Activated naive CD8-positive, alpha-beta T cell treated with anti-CD3 and anti-CD28 coated beads, Interleukin-2, amount 50 U/mL, for 24 hours (primary cell): ENCODE data around the gene TBCD.
A peak's percentile ranks its signal among the peaks of the same experiment; 100 is the strongest.

ENCODE experiments used
- ATAC-seq: fragments of 150-1000 bp; cut with Tn5 transposase; one replicate; pipeline ENCODE4 v1.10.0; 2021
- DNase-seq: peaks from one replicate; pipeline ENCODE4 v3.0.0; 2021
- H3K27ac Mint-ChIP-seq: one replicate; pipeline ENCODE4 v1.8.0; 2021; ENCODE audit warnings: mild to moderate bottlenecking, mixed read lengths
- H3K27me3 Mint-ChIP-seq: one replicate; pipeline ENCODE4 v1.8.0; 2021; ENCODE audit warnings: mixed read lengths
- H3K36me3 Mint-ChIP-seq: one replicate; pipeline ENCODE4 v1.8.0; 2021; ENCODE audit warnings: low read depth, mixed read lengths
- H3K4me1 Mint-ChIP-seq: one replicate; pipeline ENCODE4 v1.8.0; 2021; ENCODE audit warnings: mixed read lengths
- H3K4me3 Mint-ChIP-seq: one replicate; pipeline ENCODE4 v1.8.0; 2021; ENCODE audit warnings: mild to moderate bottlenecking, moderate library complexity, mixed read lengths
- H3K9me3 Mint-ChIP-seq: one replicate; pipeline ENCODE4 v1.8.0; 2021; ENCODE audit warnings: mixed read lengths

TBCD gene

DNA sequence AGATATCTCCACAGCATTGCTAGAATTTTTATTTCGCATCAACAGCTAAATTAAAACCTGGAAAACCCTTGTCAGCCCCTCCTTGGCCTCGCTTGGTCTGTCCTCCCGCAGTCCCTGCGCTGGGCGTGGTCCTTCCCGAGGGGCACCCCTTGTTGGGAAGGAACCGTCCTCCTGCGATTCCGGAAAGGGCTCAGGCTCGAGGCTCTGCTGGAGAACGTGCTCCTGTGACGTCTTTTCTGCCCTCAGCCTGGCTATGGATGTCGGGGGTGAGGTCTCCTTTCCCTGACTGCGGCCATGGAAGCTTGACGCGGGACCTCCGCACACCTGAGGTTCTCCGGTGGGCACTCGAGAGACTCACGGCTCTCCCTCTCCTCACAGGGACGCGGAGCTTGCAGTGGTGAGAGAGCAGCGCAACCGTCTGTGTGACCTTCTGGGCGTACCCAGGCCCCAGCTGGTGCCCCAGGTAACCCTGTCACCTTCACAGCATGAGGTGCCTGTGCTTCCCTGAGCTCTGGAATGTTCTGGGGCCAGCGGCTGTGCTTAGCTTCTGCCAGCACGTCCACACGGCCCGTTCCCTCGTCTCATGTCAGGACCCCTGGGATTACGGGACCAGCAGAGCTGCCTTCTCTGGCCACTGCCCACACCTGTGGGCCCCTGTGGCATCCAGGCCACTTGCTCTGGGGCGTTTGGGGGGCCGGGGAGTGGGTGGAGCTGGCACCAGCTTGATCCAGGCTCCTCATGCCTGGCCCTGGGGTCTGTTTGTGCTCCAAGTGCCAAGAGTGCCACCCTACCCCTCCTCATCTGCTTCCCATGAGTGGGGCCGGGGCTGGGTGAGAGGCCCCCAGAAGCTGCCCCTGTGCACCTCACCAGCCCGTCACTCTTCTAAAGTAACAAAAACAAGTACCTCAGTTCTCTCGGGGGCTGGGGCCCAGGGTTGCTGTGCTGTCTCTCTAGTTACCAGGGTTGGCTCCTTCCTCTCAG lies 189.4 kb downstream of the TBCD start:
- Mint-ChIP-seq H3K27ac (no peak overlapping the region), H3K36me3 (peaks cover 60% of the 10 kb centered on the region), H3K4me3 (no peak overlapping the region), H3K4me1 (no peaks in the 10 kb centered on the region), H3K9me3 (peaks cover 26% of the 10 kb centered on the region), H3K27me3 (no peaks in the 10 kb centered on the region)
- ATAC-seq, result no peak
- DNase-seq, result no peak

- Mint-ChIP-seq H3K36me3 (peaks cover 61% of the 10 kb centered on the region), H3K4me1 (no peaks in the 10 kb centered on the region), H3K27me3 (no peaks in the 10 kb centered on the region), H3K9me3 (peaks cover 30% of the 10 kb centered on the region), H3K4me3 (no peak overlapping the region), H3K27ac (peak overlapping the region; percentile 46)
- DNase-seq (no peak), ATAC-seq (no peak)
Observed at GRCh38 chr17:82942166-82943130, 190.6 kb downstream of the TBCD start.

DNA sequence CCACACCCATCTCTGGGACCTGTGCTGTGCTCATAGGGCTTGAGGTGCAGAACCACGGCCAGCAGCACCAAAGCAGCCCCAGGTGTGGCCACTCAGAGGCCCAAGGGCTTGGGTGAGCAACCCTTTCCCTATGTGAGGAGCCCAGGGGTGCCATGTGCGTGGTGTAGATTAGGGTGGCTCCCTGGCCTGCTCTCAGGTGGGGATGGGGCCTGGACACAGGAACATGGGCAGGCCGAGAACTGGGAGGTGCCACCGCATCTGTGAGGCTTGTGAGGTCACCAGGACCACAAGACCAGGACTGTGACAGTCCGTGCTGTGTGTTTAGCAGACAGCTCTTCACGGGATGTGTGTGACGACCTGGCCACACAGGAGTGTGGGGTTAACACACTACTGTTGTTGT lies 191.5 kb downstream of the TBCD start:
- Mint-ChIP-seq H3K4me1 (no peaks in the 10 kb centered on the region), H3K36me3 (peaks cover 63% of the 10 kb centered on the region), H3K9me3 (peaks cover 30% of the 10 kb centered on the region), H3K4me3 (no peak overlapping the region), H3K27ac (no peak overlapping the region), H3K27me3 (no peaks in the 10 kb centered on the region)
- DNase-seq (no peak), ATAC-seq (no peak)

GRCh38 chr17:82943751-82944150 lies 191.9 kb downstream of the TBCD start:
- DNase-seq, result no peak
- H3K4me1 Mint-ChIP-seq, result no peaks in the 10 kb centered on the region
- H3K27me3 Mint-ChIP-seq, result no peaks in the 10 kb centered on the region
- H3K9me3 Mint-ChIP-seq, result peaks cover 30% of the 10 kb centered on the region
- ATAC-seq, result no peak
- H3K36me3 Mint-ChIP-seq, result peaks cover 64% of the 10 kb centered on the region
- H3K27ac Mint-ChIP-seq, result no peak overlapping the region
- H3K4me3 Mint-ChIP-seq, result no peak overlapping the region

DNA sequence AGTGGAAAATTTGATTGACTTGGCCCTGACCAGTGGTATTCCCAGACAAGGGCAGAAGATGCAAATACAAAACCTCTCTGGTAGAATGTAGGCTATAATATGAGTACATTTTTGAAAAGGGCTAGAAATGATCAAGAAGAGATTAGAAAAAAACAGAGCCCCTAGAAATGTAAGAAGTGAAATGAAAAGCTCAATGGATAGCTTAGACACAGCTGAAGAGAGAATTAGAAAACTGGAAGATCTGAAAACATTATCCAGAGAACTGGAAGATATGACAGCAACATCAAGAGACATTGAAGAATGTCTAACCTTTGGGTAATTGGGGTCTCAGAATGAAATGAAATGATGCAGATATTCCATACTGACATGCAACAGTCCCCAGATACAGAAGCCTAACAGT lies 193.1 kb downstream of the TBCD start:
- Mint-ChIP-seq H3K4me1 (no peaks in the 10 kb centered on the region), H3K9me3 (peaks cover 30% of the 10 kb centered on the region), H3K27ac (peak overlapping the region; percentile 37), H3K36me3 (peaks cover 65% of the 10 kb centered on the region), H3K4me3 (no peak overlapping the region), H3K27me3 (no peaks in the 10 kb centered on the region)
- ATAC-seq, result no peak
- DNase-seq, result no peak

GRCh38 chr17:82946081-82946480 lies 194.2 kb downstream of the TBCD start:
- H3K36me3 Mint-ChIP-seq, result peaks cover 71% of the 10 kb centered on the region
- H3K4me3 Mint-ChIP-seq, result no peak overlapping the region
- ATAC-seq (no peak), DNase-seq (no peak)
- no peaks in the 10 kb centered on the region for H3K27me3 Mint-ChIP-seq
- H3K4me1 Mint-ChIP-seq, result no peaks in the 10 kb centered on the region
- H3K9me3 Mint-ChIP-seq, result peaks cover 30% of the 10 kb centered on the region
- no peak overlapping the region for H3K27ac Mint-ChIP-seq

GRCh38 chr17:82947051-82947991 lies 195.5 kb downstream of the TBCD start:
- Mint-ChIP-seq H3K27ac (peak overlapping the region; percentile 1), H3K36me3 (peaks cover 66% of the 10 kb centered on the region)

GRCh38 chr17:82948081-82948511 lies 196.2 kb downstream of the TBCD start:
- Mint-ChIP-seq H3K27me3 (no peaks in the 10 kb centered on the region), H3K4me1 (no peaks in the 10 kb centered on the region), H3K9me3 (peaks cover 30% of the 10 kb centered on the region), H3K36me3 (peaks cover 64% of the 10 kb centered on the region), H3K4me3 (no peak overlapping the region), H3K27ac (peak overlapping the region; percentile 1)
- DNase-seq, result no peak
- ATAC-seq, result peak; percentile 20

More at GRCh38 chr17:82947051-82947991, 195.5 kb downstream of the TBCD start:
- Mint-ChIP-seq H3K27me3 (no peaks in the 10 kb centered on the region), H3K4me1 (no peaks in the 10 kb centered on the region), H3K4me3 (no peak overlapping the region), H3K9me3 (peaks cover 30% of the 10 kb centered on the region)
- DNase-seq, result no peak
- no peak for ATAC-seq

GRCh38 chr17:82948957-82949356 lies 197.1 kb downstream of the TBCD start:
- no peaks in the 10 kb centered on the region for H3K27me3 Mint-ChIP-seq
- H3K4me3 Mint-ChIP-seq, result no peak overlapping the region
- H3K4me1 Mint-ChIP-seq, result no peaks in the 10 kb centered on the region
- peaks cover 63% of the 10 kb centered on the region for H3K36me3 Mint-ChIP-seq
- H3K9me3 Mint-ChIP-seq, result peaks cover 29% of the 10 kb centered on the region
- ATAC-seq (no peak), DNase-seq (no peak)
- H3K27ac Mint-ChIP-seq, result no peak overlapping the region

DNA sequence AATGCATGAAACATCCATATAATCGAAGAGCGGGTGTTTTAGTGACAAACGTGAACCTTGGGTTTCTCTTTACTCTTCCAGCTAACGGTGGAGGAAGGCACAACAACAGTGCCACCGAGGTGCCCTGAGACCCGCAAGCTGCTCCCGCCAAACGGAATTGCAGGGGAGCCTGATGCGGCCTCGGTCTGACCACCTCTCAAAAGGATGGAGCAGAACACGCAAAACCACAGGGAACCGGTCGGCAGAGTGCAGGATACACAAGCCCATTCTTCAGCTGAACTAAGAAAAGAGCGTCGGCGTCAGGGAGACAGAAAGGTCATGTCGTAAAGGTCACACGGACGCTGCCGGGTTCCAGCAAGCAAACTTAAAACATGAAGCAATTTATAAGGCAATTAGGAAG lies 197.5 kb downstream of the TBCD start:
- Mint-ChIP-seq H3K27ac (no peak overlapping the region), H3K4me1 (no peaks in the 10 kb centered on the region), H3K36me3 (peaks cover 63% of the 10 kb centered on the region), H3K9me3 (peaks cover 30% of the 10 kb centered on the region), H3K27me3 (no peaks in the 10 kb centered on the region), H3K4me3 (no peak overlapping the region)
- DNase-seq (no peak), ATAC-seq (no peak)

GRCh38 chr17:82949984-82950383 lies 198.1 kb downstream of the TBCD start:
- ATAC-seq (no peak), DNase-seq (no peak)
- peaks cover 29% of the 10 kb centered on the region for H3K9me3 Mint-ChIP-seq
- no peaks in the 10 kb centered on the region for H3K4me1 Mint-ChIP-seq
- no peak overlapping the region for H3K4me3 Mint-ChIP-seq
- no peak overlapping the region for H3K27ac Mint-ChIP-seq
- peaks cover 63% of the 10 kb centered on the region for H3K36me3 Mint-ChIP-seq
- no peaks in the 10 kb centered on the region for H3K27me3 Mint-ChIP-seq

GRCh38 chr17:82950525-82951102 lies 198.7 kb downstream of the TBCD start:
- Mint-ChIP-seq H3K27ac (no peak overlapping the region), H3K4me1 (no peaks in the 10 kb centered on the region), H3K4me3 (no peak overlapping the region), H3K9me3 (peaks cover 24% of the 10 kb centered on the region), H3K36me3 (peaks cover 63% of the 10 kb centered on the region), H3K27me3 (no peaks in the 10 kb centered on the region)
- ATAC-seq (no peak), DNase-seq (no peak)

- ATAC-seq (no peak), DNase-seq (no peak)
- H3K9me3 Mint-ChIP-seq, result peaks cover 13% of the 10 kb centered on the region
- H3K27ac Mint-ChIP-seq, result no peak overlapping the region
- peaks cover 58% of the 10 kb centered on the region for H3K36me3 Mint-ChIP-seq
- H3K27me3 Mint-ChIP-seq, result no peaks in the 10 kb centered on the region
- no peaks in the 10 kb centered on the region for H3K4me1 Mint-ChIP-seq
- no peak overlapping the region for H3K4me3 Mint-ChIP-seq
Observed at GRCh38 chr17:82952019-82952418, 200.2 kb downstream of the TBCD start.
